CD4-positive, alpha-beta T cell treated with Interleukin-15 for 4 hours (primary cell): ENCODE data around the gene CAMTA1.

Source experiments
- DNase-seq: peaks from one replicate; pipeline ENCODE4 v3.0.0-alpha.2; 2020; ENCODE audit warnings: low spot score

CAMTA1 gene

DNA sequence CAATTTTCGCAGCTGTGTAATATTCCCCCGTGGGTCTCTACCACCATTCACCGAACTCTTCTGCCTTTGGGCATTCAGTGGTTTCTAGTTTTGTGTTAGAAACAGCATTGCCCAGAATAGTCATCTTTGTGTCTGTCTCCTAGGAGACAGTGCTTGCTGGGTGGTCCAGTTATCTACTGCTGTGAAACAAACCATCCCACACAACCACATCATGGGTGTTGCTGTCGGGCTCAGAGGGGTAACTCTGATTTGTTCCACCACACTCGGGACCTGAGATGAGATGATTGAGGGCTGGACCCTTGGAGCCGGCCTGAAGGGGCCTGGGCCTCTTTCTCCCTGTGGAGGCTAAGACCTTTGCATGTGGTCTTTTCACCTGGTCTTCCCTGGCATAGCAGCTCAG, 558.6 kb downstream of the CAMTA1 start:
- no peak for DNase-seq

DNA sequence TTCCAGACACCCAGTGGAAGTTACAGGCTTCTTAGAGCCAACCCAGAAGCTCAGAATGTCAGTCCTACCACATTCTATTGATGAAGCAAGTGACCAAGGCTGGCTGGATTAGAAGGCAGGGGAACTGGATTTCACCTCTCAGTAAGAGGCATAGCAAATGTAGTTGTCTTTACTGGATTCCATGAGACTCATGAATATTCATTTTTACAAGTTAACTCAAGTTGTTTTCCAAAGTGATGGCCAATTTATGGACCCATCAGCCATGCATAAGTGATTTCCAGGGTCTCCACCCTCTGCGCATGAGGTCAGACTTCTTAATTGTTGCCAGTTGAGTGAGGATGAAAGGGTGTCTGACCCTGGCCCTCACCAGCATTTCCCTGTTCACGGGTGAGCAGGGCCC, 559.0 kb downstream of the CAMTA1 start:
- DNase-seq: no peak

- DNase-seq: no peak
Measured at GRCh38 chr1:7345516-7345915, 560.3 kb downstream of the CAMTA1 start.

GRCh38 chr1:7346070-7346596, 560.9 kb downstream of the CAMTA1 start:
- no peak for DNase-seq

- DNase-seq: no peak
Measured at GRCh38 chr1:7346600-7347570, 561.6 kb downstream of the CAMTA1 start.

GRCh38 chr1:7348073-7348472, 562.8 kb downstream of the CAMTA1 start:
- no peak for DNase-seq

DNA sequence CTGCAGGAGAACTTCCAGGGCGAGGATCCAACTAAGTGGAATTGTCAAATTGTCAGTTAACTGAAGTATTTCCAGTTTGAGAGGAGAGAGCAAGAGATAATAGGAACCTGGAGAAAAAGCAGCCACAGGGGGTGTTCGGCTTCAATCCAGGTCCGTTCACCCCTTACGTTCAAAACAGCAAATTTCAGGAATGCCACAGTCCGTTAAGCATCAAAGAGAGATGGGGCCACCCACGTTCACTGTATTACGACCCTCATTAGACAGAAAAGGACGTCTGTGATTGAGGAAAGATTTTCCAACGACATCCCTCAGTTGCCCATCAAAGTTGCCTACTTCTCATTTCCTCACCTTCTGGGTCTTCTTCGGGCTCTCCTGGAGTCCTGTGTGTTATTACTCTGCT, 563.3 kb downstream of the CAMTA1 start:
- no peak for DNase-seq

DNA sequence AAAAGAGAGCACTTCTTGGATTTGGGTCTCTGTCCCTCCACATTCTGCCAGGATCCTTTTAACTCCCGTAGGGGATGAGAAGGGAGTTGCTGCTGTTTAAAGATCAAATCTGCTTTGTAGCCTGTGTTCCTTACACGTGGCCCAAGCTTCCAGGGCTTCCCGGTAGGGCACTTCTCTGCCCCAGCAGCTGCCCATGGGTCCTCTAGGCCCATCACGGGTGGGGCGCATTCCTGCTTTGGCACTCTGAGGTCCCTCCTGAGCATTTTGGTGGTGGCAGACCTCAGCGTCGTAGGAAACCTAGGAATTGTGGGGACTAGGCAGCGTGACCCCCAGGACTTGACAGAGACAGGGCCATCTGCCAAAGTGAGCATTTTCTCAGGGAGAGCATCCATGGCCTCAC, 565.5 kb downstream of the CAMTA1 start:
- DNase-seq: no peak

GRCh38 chr1:7351649-7352048, 566.4 kb downstream of the CAMTA1 start:
- no peak for DNase-seq

DNA sequence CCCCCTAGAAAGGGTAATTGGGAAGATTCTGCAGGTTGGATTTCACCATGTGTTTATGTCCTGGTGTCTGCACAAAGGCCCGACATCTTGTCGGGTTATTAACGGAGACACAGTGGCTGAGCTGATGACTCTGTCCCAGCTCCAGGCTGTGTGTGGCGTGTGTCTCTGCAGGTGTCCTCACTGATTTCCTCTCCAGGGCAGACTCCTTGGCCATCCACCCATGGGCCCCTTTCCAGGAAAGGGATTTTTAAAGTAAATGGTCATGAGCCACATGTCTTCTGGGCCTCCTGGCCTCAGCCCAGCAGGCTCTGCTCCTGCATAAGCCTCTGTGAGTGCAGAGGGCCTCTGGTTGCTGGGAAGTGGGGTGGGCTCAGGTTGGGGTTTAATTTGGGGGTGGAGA, 567.1 kb downstream of the CAMTA1 start:
- no peak for DNase-seq

DNA sequence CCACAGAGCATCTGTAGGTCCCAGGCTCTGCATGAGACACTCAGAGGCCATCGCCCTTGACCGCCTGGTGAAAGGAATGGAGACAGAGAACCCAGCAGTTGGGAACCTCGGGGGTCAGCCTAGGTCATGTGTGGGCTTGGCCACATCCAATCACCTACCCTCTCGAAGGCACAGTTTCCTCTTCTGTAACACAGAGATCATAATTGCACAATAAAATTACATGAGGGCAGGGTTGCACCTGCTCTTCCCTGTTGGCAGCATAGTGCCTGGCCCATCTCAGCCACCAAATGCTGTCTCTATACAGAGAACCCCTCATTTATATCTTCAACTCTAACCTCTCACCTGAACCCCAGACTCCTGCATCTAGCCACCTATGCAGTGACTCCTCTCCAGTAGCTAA, 567.7 kb downstream of the CAMTA1 start:
- DNase-seq: no peak

GRCh38 chr1:7355646-7356045, 570.4 kb downstream of the CAMTA1 start:
- no peak for DNase-seq

DNA sequence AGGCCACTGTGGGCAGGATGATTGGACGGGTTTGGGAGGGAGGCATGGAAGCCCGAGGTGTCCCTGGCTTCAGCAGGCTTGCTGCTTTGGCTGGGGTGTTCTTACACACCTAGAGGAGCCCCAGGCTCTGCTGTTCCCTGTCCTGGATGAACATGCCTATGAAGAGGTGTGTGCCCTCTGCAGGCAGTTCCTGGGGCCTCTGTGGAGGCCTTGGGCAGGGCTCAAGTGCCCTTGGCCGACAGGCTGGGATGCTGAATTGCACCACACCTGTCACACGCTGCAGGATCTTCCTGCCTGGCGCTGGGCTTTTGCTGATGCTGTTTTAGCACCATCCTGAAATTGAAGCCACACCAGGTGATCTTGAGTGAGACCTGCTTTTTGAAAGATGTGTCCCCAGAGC, 570.8 kb downstream of the CAMTA1 start:
- no peak for DNase-seq

DNA sequence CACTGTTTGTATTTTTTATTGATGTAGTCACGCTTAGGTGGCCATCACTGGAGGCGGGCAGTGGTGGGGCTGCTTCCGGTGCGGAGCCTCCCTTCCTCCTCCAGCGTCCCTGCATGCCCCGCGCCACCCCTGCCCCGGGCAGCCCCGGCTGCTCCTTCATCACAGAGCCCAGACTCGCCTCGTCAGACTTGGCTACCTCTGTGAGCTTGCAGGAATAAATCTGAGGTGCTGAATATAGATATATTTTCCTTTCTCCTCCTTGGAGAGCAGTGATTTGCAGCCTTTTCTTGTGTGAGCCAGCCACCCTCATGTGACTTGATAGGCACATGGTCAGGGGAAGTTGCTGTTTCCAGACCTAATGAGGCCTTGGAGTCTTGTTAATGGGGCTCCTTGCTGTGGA, 573.2 kb downstream of the CAMTA1 start:
- DNase-seq: no peak

GRCh38 chr1:7360526-7360925, 575.3 kb downstream of the CAMTA1 start:
- no peak for DNase-seq

DNA sequence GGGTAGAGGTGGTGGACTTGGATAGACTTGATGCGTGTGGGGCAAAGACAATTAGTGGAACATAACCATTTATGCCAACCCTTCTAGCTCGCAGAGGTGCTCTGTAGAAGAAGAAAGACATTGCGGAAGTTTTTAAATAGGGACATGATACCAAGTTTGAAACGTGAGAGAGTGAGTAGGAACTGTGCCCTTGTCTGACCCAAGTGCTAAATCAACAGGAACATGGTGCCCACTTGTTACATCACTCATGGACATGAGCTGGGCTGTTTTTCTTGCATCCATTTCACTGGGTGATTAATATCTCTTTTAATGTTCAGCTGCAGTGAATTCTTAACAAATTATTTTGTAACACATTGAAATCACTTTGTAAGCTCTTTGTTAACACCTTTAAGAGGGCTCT, 577.7 kb downstream of the CAMTA1 start:
- no peak for DNase-seq

- no peak for DNase-seq
Measured at GRCh38 chr1:7363450-7363849, 578.2 kb downstream of the CAMTA1 start.

DNA sequence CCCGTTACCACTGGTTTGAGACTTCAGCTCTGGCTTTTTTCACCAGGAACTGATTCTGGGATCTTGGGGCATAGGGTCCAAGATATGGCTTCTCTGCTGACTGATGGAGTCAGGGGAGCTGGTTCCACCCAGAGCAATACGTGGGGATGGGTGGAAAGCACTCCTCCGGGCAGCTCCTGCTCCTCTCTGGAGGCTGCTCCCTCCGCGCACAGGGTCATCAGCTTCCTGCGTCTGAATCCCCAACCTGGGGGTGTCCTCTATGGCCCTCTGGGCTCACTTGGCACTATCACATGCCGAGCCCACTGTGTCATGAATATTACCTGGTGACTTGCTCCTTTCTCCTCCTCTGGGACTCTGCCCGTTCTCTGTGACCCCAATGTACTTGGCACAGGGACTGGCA, 580.5 kb downstream of the CAMTA1 start:
- DNase-seq: no peak

GRCh38 chr1:7366286-7366954, 581.2 kb downstream of the CAMTA1 start:
- DNase-seq: no peak

GRCh38 chr1:7366955-7367665, 581.9 kb downstream of the CAMTA1 start:
- no peak for DNase-seq

DNA sequence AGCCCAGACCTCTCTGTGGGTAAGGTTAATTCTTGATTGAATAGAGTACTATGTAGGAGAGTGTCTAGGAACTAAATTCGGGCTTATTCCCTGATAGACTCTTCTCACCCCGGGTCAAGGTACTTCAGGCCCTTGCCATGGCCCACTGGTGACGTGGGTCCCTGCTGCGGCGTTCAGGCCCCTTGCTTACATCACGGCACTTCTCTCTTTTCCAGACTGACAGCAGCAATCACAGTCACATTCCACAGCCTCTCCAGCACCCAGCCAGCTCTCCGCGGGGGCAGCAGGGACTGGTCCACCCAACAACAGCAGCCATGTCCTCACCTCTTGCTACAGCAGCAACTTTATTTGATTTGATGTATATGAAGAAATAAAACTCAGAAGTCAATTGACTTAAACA, 584.6 kb downstream of the CAMTA1 start:
- no peak for DNase-seq

DNA sequence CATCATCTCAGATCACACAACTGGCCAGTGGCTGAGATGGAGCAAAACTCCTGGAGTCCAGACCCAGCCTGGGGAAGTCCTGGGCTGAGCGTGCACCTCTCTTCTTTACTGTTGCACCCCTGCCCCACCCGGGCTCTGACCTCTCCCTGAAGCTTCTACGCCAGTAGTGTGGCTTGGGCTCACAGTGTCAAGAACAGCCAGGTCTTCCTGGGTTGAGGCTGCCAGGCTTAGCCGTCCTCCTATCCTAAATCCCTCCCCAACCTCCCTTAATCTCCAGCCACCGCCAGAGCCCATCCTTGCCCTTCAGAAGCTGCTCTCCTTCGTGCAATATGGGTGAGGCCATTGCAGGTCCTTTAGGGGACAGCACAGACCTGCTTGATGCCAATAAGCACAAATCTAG, 586.7 kb downstream of the CAMTA1 start:
- no peak for DNase-seq
